Stimulated activated CD4-positive, alpha-beta T cell treated with anti-CD3 and anti-CD28 coated beads, Interleukin-4, amount 100 ng/mL, for 4 hours (primary cell): ENCODE measurements around the gene FABP7.
"Not testable (repeated sequence)": the region's sequence is repeated elsewhere in the genome, so short reads cannot be mapped to it uniquely, and the experiment has no call there.

Experiments used
- DNase-seq, 2 experiments: peaks; one replicate each; pipeline ENCODE4 v3.0.0-alpha.2; 2020

The FABP7 gene

DNA sequence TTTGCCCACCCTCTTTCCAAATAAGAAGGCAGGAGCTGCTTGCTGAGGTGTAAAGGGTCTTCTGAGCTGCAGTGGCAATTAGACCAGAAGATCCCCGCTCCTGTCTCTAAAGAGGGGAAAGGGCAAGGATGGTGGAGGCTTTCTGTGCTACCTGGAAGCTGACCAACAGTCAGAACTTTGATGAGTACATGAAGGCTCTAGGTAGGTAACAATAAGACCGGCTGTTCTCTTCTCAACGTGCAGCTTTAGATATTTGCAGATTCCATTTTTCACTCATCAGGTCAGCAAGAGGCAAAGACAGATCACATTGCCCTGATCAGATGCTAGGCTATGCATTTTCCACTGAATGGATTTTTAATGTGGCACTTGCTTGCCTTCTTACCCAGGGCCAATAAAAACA is at the start of gene FABP7:
Gene FABP7 (plus strand): TSS at position 50 of the 400 bp plus-strand sequence. CDS start 79 bp downstream, at position 129.
- no peak for DNase-seq

GRCh38 chr6:122730334-122730733 is 49.2 kb upstream of the FABP7 start:
- DNase-seq = no peak

GRCh38 chr6:122730775-122731386 is 48.6 kb upstream of the FABP7 start:
- DNase-seq = no peak

GRCh38 chr6:122733259-122733658 is 46.3 kb upstream of the FABP7 start:
- no peak for DNase-seq

DNA sequence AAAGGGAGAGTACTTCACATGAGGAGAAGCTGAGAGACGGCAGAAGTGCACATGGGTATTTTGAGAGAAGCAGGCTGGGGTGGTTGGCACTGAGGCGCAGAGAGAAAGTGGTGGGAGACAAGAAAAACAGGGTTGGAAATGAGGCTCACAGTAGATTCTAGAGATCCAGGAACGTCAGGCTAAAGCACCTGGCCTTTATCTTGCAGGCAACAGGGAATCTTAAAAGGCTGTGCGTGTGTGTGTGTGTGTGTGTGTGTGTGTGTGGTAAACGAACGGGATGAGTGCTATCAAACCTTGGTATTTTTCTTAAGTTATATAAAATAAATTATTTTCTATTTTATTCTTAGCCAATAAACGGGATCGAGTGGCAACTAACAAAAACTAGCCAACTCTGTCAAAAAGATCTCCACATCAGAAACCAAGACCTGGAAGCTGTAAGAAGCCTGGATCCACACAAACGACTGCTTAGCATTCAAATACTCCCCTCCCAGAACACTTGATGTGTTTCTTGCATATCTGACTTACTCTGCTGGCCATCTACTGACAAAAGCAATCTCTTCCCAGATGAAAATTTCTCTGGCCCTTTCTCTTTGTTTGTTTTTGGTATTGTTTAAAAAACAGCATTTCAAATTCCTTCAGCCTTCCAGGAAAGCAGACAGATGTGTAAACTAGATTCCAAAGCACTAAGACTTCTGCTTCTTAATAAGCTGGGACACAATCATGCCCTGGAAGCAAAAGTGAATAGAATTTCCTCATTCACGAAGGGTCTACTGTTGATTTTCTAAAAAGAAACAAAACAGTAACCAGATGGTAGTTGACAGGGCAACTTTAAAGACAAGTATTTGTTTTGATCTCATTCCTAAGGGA is 44.8 kb upstream of the FABP7 start:
- no peak for DNase-seq

GRCh38 chr6:122735582-122735981 is 43.9 kb upstream of the FABP7 start:
- DNase-seq = no peak

- DNase-seq = no peak
These were observed 43.4 kb upstream of the FABP7 start for GRCh38 chr6:122736163-122736562.

- DNase-seq = no peak
These were observed 42.9 kb upstream of the FABP7 start for GRCh38 chr6:122736616-122737015.

DNA sequence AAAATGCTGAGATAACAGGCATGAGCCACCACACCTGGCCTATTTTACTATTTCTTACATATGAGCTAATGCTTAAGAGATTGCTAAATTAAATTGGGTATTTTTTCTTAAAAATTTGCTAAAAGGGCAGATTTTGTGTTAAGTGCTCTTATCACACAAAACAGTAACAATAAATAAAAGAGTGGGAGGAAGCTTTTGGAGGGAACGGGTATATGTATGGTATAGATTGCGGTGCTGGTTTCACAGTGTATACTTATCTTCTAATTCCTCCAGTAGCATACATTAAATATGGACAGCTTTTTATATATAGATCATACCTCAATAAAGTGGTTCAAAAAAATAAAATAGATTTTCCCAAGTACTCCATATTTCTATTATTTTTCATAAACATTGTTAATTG is 39.4 kb upstream of the FABP7 start:
- no peak for DNase-seq

DNA sequence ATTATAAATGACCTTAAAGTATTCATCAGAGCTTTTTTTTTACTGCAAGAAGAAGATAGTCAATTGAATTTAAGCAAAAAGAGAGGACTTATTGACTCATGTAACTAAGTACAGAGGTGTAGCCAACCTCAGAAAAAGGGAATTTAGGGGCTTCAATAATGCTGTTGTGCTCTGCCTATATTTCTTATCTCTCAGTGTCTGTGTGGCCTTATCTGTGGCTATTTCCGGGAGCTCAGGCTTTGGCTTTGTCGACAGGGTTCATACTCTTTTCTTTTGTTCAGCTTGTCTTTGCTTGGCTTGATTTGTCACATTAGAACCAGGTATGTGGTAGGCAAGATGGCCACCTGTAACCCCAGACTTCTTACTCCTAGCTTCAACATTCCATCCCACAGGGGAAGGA is 38.6 kb upstream of the FABP7 start:
- no peak for DNase-seq

GRCh38 chr6:122744247-122744646 is 35.3 kb upstream of the FABP7 start:
- DNase-seq = not testable (repeated sequence)

DNA sequence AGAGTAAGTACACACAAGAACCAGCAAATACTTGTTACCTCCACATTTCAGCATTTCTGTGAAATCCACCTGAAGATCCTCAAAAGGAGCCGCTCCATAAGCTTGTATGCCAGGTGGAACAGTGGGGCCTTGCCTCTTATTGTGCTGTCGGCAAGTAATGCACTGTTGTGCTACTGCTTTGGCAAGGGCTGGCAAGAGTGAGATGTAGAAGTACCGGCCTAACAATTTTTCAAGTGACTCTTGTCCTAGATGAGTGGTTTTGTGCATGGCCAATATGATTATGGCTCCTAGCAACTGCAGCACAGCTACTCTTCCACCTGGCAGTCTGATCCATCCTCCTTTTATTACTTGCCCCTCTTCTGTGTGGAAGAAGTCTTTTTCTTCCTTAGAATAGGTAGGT is 34.7 kb upstream of the FABP7 start:
- DNase-seq = not testable (repeated sequence)

- DNase-seq = no peak
These were observed 32.8 kb upstream of the FABP7 start for GRCh38 chr6:122746688-122747087.

DNA sequence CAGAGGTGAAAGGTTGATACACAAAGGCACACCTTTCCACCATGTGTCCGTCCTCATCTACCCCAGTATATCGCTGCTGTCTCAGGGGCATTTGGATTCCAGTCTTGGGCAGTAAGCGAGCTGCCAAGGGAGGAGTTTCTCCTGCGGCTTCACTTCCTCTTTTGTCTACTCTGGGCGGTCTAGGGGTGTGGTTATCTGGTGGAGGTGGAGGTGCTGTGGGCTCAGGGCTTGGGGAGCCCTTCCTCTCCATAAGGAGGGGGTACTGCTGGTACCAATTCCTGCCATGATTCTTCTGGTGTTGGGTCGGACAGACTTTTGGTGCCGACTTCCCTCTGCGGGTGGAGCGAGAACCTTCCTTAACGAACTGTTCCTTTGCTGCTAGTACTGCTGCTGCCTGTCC is 31.9 kb upstream of the FABP7 start:
- DNase-seq = no peak

DNA sequence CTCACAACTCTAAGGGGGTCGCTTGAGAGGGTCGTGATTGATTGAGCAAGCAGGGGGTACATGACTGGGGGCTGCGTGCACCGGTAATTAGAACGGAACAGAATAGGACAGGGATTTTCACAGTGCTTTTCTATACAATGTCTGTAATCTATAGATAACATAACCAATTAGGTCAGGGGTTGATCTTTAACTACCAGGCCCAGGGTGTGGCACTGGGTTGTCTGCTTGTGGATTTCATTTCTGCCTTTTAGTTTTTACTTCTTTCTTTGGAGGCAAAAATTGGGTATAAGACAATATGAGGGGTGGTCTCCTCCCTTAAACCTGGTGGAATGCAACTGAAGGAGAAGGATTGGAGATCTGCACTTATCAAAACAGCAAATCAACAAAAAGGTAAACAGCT is 30.6 kb upstream of the FABP7 start:
- not testable (repeated sequence) for DNase-seq

- DNase-seq = no peak
These were observed 30.0 kb upstream of the FABP7 start for GRCh38 chr6:122749451-122750050.

- DNase-seq = no peak
These were observed 28.2 kb upstream of the FABP7 start for GRCh38 chr6:122751326-122751725.

GRCh38 chr6:122752459-122752858 is 27.1 kb upstream of the FABP7 start:
- DNase-seq = no peak

GRCh38 chr6:122753000-122753687 is 26.4 kb upstream of the FABP7 start:
- DNase-seq = no peak

GRCh38 chr6:122753688-122754056 is 25.8 kb upstream of the FABP7 start:
- DNase-seq = no peak

GRCh38 chr6:122754191-122754731 is 25.3 kb upstream of the FABP7 start:
- no peak for DNase-seq

DNA sequence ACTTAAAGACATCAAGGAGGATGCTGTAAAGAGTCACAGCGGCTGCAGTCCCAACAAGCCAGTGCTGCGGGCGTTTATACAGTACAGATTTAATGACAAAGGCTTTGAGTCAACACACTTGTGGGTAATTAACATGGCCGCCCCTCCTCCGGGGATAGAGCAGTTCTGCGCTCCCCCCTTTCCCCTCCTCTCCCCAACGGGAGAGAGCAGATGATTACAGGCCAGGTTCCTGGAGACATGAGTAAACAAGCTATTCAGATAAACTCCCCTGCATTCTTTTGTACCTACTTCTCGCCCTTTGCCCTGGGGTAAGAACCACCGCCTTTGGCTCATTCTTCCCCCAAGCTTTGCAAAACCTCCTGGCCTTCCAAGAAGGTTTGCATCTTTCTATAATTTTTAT is 23.6 kb upstream of the FABP7 start:
- DNase-seq = no peak

DNA sequence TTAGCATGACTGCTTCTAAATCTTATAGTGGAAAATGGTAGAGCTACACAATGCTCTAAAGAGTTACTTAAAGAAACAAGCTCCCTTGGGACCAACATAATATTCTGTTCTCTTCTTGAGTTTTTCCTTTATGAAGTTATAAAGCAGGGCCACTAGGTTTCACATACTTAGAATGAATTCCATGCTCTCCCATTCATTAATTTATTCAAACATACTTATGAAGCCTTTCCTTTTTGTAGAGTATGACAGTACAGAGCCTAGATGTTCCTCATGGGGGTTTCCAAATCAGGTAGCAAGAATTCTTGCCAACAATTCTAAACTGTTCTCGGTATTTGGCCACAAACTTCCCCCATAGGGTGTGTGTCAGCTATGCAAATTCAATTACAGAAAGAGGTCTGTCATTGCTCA is 20.6 kb upstream of the FABP7 start:
- DNase-seq = no peak
